Activated CD4-positive, alpha-beta T cell treated with anti-CD3 and anti-CD28 coated beads for 4 hours (primary cell): ENCODE results near the gene HOXB8.
A peak's percentile ranks its signal among the peaks of the same experiment; 100 is the strongest.

Source experiments
- DNase-seq, 2 donors: peaks; one replicate each; pipeline ENCODE4 v3.0.0-alpha.2; 2020

The HOXB8 gene

DNA sequence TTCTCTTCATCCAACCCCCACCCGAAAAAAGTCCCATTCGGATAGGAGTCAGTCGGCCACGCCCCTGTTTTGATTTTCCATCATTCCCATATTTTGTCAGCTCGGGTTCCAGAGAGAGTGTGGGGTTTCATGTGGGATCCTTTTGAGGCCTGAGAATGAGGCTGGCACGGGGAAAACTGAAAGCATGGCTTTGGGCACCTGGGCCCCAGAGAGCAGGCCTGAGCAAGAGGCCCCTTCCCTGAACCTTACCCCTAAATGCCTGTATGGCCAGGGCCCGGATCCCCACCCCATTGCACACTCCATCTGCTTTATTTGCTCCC is 32.4 kb downstream of the HOXB8 start:
- DNase-seq: no peak

DNA sequence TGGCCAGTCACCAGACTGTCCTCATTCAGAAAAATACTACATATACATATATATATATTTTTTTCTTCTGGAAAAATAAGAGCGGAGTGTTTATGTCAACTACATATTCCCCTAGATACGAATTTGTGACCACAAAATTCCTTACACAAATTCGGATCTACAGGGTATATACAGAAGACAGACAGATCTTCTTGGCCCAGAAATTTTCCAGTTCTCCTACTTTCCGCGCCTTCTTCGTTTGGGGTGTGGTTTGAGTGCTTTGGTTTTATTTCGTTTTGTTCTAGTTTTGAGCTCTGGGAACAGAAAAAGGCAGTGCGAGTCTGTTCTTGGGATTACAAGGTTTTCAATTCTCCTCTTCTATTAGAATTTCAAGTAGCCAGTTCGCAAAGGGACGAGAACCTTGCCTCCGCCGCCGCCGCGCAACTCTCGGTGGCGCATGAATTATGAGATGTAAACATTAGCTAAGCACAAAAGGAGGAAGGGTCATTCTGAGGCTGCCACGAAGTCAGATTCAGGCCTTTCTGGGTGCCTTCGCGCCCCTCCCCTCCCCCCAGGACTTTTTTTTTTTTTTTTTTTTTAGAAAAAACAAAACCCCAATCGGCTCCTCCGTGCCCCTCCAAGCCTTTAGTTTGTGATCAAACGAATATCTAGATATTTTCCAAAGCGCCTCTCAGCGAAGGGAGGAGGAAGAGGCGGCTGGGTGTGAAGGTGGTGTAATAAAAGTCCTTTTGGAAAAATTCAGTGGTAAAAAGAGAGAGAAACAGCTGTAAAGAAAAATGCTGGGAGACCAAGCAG is 35.1 kb downstream of the HOXB8 start:
- DNase-seq: no peak

DNA sequence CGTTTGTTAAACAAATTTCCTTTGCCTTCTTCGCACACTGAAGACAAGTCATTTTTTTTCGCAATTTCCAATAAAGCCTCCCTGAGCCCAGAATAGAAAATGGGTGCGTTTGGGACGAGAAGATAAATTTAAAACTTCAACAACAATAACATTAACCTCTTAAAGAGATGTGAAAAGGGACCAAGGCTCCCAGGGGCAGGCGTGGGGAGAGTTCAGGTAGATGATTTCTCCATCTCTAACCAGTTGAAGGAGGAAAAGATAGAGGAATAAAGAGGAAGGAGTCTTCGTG is 35.7 kb downstream of the HOXB8 start:
- no peak for DNase-seq

DNA sequence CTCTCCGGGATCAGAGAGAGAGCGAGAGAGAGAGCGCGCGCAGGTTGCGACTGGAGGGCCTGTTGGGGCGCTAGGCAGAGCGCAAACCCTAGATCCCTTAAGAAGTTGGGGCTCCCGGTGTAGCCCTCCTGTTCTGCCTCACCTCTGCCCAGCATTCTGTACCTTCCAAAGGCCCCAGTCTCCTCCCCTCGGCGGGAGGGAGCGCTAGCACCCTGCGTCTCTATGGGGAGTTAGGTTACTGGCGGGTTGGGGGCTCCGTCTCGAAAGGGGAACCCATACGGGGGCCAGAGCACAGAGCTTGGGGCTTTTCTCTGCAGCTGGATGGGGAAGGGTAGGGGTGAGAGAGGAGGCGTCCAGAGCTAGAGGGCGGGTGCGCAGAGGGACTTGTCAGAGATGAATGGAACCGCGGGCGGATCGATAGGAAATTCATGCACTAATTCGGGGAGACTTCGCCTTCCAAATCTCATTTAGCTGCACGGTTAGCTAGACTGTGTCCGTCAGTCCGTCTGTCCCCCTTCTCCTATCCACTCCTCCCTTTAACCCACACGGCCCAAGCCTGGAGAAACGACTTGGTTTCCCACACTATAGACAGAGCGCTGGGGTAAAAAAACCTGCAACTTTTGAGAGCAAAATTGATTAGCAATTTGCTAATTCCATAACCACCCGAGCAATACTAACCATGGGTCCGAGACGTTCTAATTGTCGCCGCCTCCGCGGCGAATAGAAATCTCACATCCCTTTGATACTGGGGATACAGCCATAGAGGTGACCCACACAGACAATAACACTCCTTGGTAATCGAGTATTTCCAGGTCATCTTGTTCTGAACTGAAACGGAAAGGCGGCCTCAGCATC is 36.2 kb downstream of the HOXB8 start:
- peak in 1 of 2 donors; percentile 27 for DNase-seq

DNA sequence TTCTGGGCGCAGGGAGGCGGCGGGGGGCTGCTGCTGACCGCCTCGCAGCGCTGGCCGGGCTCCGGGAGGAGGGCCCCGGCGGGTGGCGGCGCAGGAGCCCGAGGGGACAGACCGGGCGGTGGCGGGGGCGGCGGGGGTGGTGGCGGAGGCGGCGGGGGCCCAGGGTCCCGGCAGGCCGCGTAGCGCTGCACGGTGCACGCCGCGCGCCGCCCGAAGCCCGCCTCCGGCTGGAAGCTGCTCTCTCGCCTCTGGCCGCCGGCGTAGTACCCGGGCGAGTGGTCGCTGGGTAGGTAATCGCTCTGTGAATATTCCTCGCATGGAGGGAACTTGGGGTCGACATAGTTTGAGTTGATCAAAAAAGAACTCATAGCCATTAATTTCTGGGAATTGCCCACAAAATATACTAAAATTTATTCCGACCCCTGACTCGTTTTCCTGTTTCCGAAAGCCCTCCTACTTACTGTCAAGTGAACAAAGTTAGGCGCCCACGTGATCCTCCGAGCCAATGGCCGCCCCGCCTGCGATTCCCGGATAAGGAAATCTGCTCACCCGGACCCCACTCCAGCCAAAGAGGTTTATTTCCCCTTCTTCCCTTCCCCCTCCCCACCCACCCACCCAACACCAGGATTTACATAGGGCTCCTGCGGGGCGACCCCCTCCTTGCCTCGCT is 37.0 kb downstream of the HOXB8 start, which contains the start of gene HOXB4:
TSS of gene HOXB4 (minus strand) at position 405 of the 670 bp plus-strand sequence. CDS start at position 374, 31 bp downstream.
- peak; percentile 52 to 64 for DNase-seq

DNA sequence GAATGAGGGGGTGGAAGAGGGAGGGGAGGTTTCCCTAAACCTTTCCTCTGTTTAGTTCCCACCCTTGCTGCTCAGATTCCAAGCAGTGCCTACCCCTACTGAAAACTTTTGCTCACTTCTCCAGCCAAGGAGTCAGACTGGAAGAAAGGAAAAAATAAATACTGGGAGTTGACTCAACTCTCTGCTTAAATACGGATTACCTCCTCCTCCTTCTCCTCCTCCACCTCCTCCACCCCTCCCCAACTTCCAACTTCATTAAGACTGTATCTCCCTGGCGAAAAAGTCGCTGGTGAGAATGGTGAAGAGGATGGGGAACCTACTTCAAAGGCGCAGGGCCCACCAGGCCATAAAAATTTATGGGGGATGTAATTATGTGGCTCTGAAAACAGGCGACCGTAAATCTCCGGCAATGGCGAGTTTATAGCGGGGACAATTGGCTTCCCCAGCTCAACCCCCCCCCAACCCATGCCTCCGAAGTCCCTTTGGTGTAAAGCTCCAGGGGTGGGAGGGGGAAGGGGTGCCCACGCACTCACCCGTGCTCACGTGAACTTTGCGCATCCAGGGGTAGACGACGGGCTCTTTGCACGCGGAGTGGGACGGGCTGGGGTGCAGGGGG is 37.7 kb downstream of the HOXB8 start:
- DNase-seq: no peak

DNA sequence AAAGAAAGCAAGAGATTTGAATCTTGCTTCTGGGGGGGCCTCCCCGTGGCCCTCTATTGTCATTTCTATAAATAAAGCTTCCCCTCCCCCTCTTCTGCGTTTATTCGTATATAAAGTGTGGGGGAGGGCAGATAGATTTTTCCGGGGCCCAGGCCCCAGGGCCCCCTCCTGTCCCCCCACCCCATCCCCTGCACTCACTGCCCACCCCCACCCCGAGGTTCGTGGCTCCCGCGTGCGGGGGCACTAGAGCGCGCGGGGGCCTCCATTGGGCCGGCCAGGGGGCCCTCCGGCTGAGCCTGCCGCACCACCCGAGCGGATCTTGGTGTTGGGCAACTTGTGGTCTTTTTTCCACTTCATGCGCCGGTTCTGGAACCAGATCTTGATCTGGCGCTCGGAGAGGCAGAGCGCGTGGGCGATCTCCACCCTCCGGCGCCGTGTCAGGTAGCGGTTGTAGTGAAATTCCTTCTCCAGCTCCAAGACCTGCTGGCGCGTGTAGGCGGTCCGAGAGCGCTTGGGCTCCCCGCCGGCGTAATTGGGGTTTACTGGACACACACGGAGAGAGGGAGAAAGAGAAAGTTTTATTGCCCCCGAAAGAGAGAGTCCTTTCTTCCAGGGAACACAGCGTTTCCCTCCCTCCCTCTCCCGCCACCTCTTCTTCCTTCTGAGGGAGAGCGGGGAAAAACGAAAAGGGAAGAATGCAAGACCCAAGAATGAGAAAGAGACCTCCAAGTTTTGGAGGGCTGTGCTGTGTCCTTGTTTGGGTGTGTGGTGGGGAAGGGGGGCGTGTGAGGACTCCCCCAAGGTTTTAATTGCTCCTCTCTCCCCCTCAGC is 38.4 kb downstream of the HOXB8 start:
- DNase-seq: no peak

DNA sequence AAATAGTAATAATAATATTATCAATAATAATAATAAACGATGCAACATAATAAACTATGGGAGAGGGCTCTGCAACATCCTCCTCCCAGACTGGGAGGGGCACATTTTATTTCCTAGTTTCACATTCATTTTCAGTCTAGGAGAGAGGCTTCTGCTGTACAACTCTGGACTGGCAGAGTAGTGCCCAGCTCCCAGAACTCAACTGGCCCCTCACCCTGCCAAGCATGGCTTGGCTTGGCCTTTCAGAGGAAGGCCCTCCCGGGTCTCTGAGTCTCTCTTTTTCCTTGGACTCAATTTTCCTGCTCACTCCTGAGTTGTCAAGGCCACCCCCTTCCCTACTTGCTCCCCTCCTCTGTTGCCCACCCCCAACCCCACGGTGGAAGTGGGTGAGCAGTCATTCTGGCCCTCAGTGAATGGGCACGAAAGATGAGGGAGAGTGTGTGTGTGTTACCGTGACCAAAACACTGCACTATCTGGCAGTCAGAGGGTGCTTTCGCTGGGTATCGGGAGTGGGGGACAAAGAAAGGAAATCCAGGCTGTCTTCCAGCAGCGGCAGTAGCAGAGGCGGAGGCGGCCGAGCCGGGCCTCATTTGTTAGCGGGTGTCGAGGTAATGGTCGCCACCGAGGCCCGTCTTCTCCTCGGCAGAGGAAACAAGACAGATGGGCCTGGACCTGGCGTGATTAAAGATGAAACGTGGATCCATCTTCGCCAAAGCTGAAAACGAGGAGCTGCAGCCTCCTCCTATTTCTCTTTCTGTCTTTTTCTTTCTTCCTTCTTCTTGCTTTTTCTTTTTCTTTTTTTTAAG is 39.2 kb downstream of the HOXB8 start:
- no peak for DNase-seq

DNA sequence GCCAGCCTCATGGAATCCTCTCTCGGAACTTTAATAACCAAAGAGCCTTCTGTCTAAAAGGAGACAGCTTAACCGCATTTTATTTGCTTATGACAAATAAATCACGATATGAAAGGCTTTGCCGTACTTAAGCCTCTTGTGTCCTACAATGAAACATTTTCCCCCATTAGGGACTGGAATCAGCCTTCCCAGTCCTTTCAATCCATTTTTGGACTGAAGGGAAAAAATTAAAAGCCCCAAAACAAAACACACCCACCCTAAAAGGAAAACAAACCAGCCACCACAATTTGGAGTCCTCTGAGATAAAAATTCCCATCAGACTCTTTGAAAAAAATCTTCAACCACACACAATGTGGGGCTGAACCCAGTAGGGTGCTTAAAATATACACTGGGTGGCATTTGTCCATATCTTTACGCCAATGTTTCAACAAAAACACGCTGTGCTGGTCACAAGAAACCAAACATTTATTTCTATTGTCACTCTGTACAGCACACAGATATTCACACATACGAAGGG is 40.0 kb downstream of the HOXB8 start:
- no peak for DNase-seq

DNA sequence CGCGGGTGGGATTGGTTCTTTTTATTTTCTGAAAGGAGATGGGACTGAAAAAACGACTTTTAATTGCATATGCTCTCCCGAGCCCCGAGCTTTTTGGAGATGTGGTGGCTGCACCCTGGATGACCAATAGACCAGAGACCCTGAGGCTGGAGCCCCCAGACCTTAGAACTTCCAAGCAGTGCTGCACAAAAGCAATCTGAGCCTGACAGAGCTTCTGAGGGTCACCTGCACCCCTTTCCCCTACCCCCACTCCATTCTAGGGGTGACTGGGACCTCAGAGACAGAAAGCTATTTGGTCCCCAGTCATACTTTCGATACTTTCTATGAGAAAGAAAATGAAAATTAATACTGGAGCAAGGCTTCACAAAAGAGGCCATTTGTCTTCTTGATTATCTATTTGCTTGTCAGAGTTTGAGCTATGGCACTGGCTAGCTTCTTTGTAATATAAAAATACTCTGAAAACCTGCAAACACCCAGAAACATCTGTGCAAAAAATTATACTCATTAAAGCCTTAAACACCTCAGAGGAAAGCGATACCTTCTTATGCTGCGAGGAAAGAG is 40.5 kb downstream of the HOXB8 start:
- DNase-seq: no peak

DNA sequence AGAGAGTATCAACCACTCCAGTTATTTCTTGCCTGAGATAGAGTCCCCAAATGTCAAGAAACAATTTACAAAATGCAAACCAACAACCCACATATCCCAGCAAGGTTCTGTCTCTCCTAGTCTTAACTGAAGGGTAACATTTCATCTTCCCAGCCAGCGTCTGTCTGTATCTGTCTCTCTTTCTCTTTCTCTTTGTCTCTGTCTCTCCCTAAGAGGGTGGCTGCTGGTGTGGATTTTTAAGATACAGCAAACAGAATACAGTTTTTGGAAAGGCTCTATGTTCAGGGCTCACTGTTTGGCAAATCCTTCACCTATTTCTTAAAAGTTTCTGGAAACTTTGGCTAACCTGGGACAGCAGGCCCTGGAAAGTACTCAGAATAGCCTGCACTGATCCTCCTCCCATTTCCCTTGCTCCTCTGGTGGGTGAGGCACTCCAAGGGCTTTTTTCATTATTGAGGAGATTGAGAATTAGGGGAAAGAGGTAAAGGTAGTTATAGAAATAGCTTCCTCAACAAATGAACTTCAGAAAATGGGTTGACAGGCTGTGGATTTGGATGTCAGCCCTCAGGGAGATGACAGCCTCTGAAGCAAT is 43.2 kb downstream of the HOXB8 start:
- DNase-seq: no peak

DNA sequence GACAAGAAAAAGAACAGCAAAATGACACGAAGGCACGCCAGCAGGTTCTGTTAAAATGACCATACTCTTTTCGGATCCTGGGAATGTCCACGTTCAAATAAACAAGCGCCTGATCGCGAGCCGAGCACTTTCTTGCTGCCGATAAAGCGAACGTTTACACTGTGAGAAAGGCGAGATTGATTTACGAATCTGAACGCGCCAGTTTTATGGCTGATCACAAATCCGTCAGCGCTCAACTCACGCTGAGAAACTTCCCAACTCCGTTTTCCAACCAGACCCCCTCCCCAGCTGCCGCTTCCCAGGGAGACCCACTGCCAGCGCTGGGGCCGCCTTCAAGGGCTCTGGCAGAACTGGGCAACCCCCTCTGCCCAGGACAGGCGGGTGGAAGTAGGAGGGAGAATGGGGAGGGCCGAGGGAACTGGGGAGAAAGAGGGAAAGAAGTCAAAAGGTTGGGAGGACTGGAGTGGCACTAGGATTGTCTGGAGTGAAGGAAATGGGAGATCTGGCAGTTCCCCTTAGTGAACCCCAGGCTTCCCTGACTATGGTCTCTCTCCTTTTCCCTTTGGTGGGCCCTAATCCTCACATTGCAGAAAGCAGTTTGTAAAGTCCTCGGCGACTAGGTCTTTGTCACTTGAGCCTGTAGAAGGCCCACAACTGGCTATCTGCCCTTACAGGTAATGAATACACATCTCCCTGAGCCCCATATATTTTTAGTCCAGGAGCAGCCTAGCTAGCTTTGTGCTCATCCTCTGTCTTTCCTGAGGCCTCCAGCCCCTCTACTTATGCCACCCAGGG is 43.9 kb downstream of the HOXB8 start:
- DNase-seq: no peak

DNA sequence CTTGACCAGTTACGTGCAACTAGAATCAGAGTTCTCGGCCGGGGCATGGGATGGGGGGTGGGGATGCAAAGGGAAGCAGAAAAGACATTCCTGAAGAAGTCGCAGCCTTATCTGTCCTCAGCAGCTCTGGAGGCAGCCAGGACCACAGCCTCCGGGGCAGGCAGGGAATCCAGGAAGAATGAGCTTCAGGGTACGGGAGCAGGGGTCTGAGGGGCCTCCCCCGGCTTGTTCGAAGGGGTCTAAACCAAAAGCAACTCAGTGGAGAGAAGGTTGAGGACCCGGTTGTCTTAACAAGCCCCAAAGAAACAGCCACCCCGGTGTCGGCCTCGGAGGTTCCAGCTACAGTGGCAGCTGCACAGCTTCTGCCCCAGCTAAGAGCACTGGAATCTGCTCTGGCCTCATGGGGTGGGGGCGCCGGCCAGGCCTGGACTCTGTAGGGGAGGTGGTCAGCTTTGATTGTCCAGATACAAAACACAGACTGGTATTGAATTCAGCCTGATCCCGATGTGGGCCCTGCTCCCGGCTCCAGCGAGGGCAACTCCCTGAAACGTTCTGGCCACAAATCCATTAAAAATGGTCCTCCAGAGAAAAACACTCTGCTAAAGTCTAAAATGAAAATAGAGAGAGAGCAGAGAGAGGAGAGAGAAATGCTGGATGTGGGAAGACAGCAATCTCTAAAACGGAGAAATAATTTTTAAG is 44.6 kb downstream of the HOXB8 start:
- no peak for DNase-seq

DNA sequence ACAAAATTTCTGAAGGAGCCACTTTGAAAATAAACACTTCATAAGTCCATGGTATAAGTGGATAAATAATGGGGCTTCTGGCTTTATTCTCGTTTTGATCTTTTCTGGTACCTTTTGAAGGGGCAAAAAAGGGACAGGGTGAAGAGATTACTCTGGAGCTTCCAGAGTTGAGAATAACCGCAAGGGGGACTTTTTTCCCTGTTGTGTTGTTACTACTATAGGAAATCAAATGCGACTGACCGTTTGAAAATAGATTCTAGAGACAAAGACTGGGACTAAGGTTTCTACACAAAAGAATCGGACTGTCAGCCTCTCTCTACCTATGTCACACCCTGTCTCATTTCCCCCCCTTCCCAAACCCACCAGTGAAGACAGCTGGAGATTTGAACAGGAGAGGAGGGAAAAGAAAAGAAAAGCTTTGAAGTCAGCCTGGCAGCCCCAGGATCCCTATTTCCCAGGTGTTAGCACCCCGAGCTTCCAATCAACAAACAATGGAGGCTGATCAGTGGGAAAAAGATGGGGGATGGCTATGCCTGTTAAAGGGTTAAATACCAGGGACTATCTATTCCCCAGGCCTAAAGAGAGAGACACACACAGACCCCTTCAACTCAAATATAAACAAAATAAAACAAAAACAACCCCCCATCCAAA is 45.3 kb downstream of the HOXB8 start:
- DNase-seq: no peak

DNA sequence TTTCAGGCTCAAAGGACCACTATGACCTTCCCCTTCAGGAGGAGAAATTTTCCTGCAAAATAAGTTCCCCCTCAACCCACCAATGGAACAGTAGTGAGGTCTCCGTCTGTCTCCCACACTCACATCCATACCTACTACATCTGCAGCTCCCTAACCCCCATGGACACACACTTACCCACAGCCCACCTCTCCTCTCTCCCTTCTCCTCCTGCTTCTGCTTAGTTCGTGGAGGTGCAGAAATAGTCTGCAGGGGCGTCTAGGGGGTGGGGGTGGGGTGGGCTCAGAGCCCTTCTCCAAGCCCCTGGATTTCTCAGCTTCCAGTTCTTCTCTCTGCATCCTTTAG is 45.9 kb downstream of the HOXB8 start:
- no peak for DNase-seq

DNA sequence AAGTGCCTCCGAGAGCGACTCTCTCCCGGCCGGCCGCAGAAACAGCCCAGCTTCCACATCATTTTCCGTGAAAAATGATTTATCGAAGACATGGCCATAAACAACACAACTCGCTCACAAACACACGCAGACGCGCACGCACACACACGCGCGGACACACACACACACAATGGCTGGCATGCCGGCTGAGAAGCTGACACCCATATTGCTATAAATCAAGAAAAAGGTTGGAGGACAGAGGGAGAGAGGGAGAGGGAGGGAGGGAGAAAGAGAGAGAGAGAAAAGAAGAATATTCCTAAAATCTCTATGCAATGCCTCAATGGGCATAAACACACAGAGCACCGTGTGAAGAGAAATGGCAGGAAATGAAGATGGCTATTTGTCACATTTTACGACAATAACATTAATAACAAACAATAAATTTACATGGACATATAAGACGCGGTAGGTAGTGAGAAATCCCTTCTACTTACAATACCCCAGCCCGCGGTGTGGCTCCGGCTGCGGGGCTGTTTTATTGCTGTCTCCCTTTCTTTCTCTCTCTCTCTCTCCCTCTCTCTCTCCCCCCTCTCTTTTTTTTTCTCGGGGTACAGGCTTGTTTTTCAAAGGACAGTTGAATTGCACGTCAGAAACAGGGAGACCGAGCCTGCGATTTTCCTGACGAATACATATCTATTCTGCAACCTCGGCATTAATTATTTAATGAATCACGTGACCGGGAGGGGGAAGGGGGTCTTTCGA is 46.4 kb downstream of the HOXB8 start:
- DNase-seq: no peak

DNA sequence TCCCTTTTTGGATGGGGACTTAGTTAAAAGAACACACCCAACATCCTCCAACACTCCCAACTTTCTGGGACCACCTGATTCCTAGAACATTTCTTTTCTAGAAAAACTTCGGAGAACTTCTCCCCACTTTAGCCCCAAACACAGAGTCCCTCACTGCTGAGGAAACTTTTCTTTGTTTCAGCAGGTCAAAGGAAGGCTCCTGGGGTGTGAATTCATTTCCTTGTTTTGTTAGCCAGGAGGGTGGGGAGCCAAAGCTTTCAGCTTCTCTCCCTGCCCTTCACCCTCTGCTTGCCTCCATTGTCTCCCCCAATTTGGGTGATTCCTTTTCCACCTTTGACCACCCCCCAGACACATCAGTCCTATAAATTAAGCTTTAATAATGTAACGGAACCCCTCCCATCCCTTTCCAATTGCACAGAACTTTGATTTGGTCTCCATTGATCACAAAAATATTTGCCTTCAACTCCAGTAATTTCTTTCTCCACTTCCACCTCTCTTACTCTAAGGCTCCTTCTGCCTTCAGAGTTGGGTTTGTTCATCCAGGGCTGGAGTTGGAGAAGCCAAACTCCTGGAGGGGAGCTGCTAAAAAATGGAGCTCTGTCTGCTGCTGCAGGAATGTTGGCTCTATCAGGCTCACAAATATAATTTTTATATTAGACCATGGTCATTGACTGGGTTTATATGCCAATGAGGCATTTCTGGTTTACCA is 47.3 kb downstream of the HOXB8 start:
- DNase-seq: no peak
